ENCODE measurements around the gene RIMS1. TPM values are rescaled to one million over a fixed set of nuclear protein-coding genes. Genes with fewer than 3 reads are reported as not detected.

The RIMS1 gene
- total RNA-seq, 1 experiment from 2014 or later: 0.51 TPM

- POLR2A ChIA-PET (ENCODE audit: unreplicated experiment): no interaction called here
- Histone ChIP-seq H3K4me2 (ENCODE audit: low read length) (no peak overlapping the region), H4K20me1 (ENCODE audit: low read length) (no peaks in the 10 kb centered on the region), H3K9ac (ENCODE audit: low read length) (no peak overlapping the region), H3K4me3 (ENCODE audit: low read length) (no peak overlapping the region), H3K27me3 (ENCODE audit: low read length) (no peaks in the 10 kb centered on the region), H3K4me1 (ENCODE audit: insufficient read depth, low read length) (peaks cover 8% of the 10 kb centered on the region; the same call in 1 of the 2 replicates), H3K9me3 (ENCODE audit: low read length) (no peaks in the 10 kb centered on the region), H3K79me2 (ENCODE audit: low read length) (no peaks in the 10 kb centered on the region), H3K36me3 (ENCODE audit: low read depth, low read length) (no peaks in the 10 kb centered on the region), H3K27ac (ENCODE audit: low read length) (no peak overlapping the region), H3K9me2 (replicated peaks; ENCODE audit: low read length) (no peaks in the 10 kb centered on the region), H3F3A (ENCODE audit: low read length, unreplicated experiment) (no peaks in the 10 kb centered on the region), H2AFZ (ENCODE audit: low read length) (no peak overlapping the region)
- DNase-seq: no peak
- no peak for ATAC-seq
- no TSS peak for BruUV-seq (replicated peaks)
- intact Hi-C loops (cut with micrococcal nuclease): no loop called here
- CTCF ChIA-PET: no interaction called here
- TF ChIP-seq CTCF (conservative IDR thresholded peaks at IDR 0.05; ENCODE audit: low read depth, low read length): no peak
- TF ChIP-seq EZH2phosphoT487 (IDR thresholded peaks at IDR 0.05; ENCODE audit: borderline replicate concordance, low read length): no peak
- TF ChIP-seq EZH2 (IDR thresholded peaks at IDR 0.05; ENCODE audit: low read length, unreplicated experiment): no peak
Measured at GRCh38 chr6:72288592-72288991, 402.2 kb downstream of the RIMS1 start.

GRCh38 chr6:72290620-72291019 lies 404.3 kb downstream of the RIMS1 start:
- intact Hi-C loops (cut with micrococcal nuclease): no loop called here
- DNase-seq (no peak), ATAC-seq (no peak)
- no TSS peak for BruUV-seq (replicated peaks)
- Histone ChIP-seq H3K4me1 (ENCODE audit: insufficient read depth, low read length) (peaks cover 8% of the 10 kb centered on the region; the same call in 1 of the 2 replicates), H3F3A (ENCODE audit: low read length, unreplicated experiment) (no peaks in the 10 kb centered on the region), H3K9ac (ENCODE audit: low read length) (no peak overlapping the region), H3K4me3 (ENCODE audit: low read length) (no peak overlapping the region), H3K27ac (ENCODE audit: low read length) (no peak overlapping the region), H2AFZ (ENCODE audit: low read length) (no peak overlapping the region), H3K9me2 (replicated peaks; ENCODE audit: low read length) (no peaks in the 10 kb centered on the region), H4K20me1 (ENCODE audit: low read length) (no peaks in the 10 kb centered on the region), H3K27me3 (ENCODE audit: low read length) (no peaks in the 10 kb centered on the region), H3K36me3 (ENCODE audit: low read depth, low read length) (no peaks in the 10 kb centered on the region), H3K4me2 (ENCODE audit: low read length) (no peak overlapping the region), H3K9me3 (ENCODE audit: low read length) (no peaks in the 10 kb centered on the region), H3K79me2 (ENCODE audit: low read length) (no peaks in the 10 kb centered on the region)
- TF ChIP-seq CTCF (conservative IDR thresholded peaks at IDR 0.05; ENCODE audit: low read depth, low read length) (no peak), EZH2phosphoT487 (IDR thresholded peaks at IDR 0.05; ENCODE audit: borderline replicate concordance, low read length) (no peak), EZH2 (IDR thresholded peaks at IDR 0.05; ENCODE audit: low read length, unreplicated experiment) (no peak)
- ChIA-PET CTCF (no interaction called here), POLR2A (ENCODE audit: unreplicated experiment) (no interaction called here)

- no peaks in the 10 kb centered on the region for H3K4me1 ChIP-seq (ENCODE audit: insufficient read depth, low read length)
- POLR2A ChIA-PET (ENCODE audit: unreplicated experiment): no interaction called here
- no peaks in the 10 kb centered on the region for H3K79me2 ChIP-seq (ENCODE audit: low read length)
Measured at GRCh38 chr6:72296375-72296774, 410.0 kb downstream of the RIMS1 start.

More at GRCh38 chr6:72296375-72296774, 410.0 kb downstream of the RIMS1 start:
- no peak for DNase-seq
- Histone ChIP-seq H4K20me1 (ENCODE audit: low read length) (no peaks in the 10 kb centered on the region), H3K27me3 (ENCODE audit: low read length) (no peaks in the 10 kb centered on the region), H3K9ac (ENCODE audit: low read length) (no peak overlapping the region), H3K36me3 (ENCODE audit: low read depth, low read length) (no peaks in the 10 kb centered on the region), H2AFZ (ENCODE audit: low read length) (no peak overlapping the region), H3K4me3 (ENCODE audit: low read length) (no peak overlapping the region), H3K4me2 (ENCODE audit: low read length) (no peak overlapping the region), H3K9me2 (replicated peaks; ENCODE audit: low read length) (no peaks in the 10 kb centered on the region), H3K27ac (ENCODE audit: low read length) (no peak overlapping the region), H3K9me3 (ENCODE audit: low read length) (no peaks in the 10 kb centered on the region), H3F3A (ENCODE audit: low read length, unreplicated experiment) (no peaks in the 10 kb centered on the region)
- TF ChIP-seq EZH2phosphoT487 (IDR thresholded peaks at IDR 0.05; ENCODE audit: borderline replicate concordance, low read length): no peak
- TF ChIP-seq EZH2 (IDR thresholded peaks at IDR 0.05; ENCODE audit: low read length, unreplicated experiment): no peak
- no peak for TF ChIP-seq CTCF (conservative IDR thresholded peaks at IDR 0.05; ENCODE audit: low read depth, low read length)
- CTCF ChIA-PET: no interaction called here
- intact Hi-C loops (cut with micrococcal nuclease): no loop called here
- ATAC-seq: no peak
- BruUV-seq (replicated peaks): no TSS peak

All from PC-3 (cell line).